GM23338 (cell line): ENCODE results near the gene CCDC138.

Experiments used
- CREB1 ChIP-seq: fragments of 250-450 bp; sonication (Bioruptor Pico); IDR thresholded peaks from 2 replicates; pipeline ENCODE4 v1.5.0; 2020; ENCODE audit warnings: low read depth, mild to moderate bottlenecking, moderate library complexity
- CTCF ChIP-seq, 2 experiments: fragments of 200-600 bp in 1 of 2; sonication (generic) in 1 of 2; conservative IDR thresholded peaks; 2 replicates each; pipeline versions ENCODE4 v1.5.1 to v1.6.1; 2016 to 2017; ENCODE audit warnings: antibody characterized with exemption in 2 of 2, low read depth in 2 of 2, mild to moderate bottlenecking in 2 of 2, moderate library complexity in 1 of 2
- EZH2 ChIP-seq: fragments of 200-600 bp; sonication (generic); IDR thresholded peaks from one replicate; pipeline ENCODE4 v1.8.0; 2017; ENCODE audit warnings: antibody characterized with exemption, mild to moderate bottlenecking, low read depth; ENCODE audit not compliant: unreplicated experiment
- EZH2phosphoT487 ChIP-seq: fragments of 200-600 bp; sonication (generic); IDR thresholded peaks from one replicate; pipeline ENCODE4 v1.8.1; 2018; ENCODE audit warnings: antibody characterized with exemption; ENCODE audit not compliant: unreplicated experiment
- JUNB ChIP-seq: IDR thresholded peaks from one replicate; pipeline ENCODE4 v1.6.1; 2016; ENCODE audit warnings: antibody characterized with exemption; ENCODE audit not compliant: unreplicated experiment
- POLR2AphosphoS5 ChIP-seq: IDR thresholded peaks from 2 replicates; pipeline ENCODE4 v1.6.1; 2016; ENCODE audit warnings: antibody characterized with exemption, low read depth
- REST ChIP-seq: IDR thresholded peaks from one replicate; pipeline ENCODE4 v1.6.1; 2018; ENCODE audit warnings: antibody characterized with exemption; ENCODE audit not compliant: unreplicated experiment
- STAT1 ChIP-seq: IDR thresholded peaks from one replicate; pipeline ENCODE4 v1.6.1; 2016; ENCODE audit warnings: antibody characterized with exemption; ENCODE audit not compliant: unreplicated experiment
- ZNF114 ChIP-seq: fragments of 250-450 bp; sonication (Bioruptor Pico); IDR thresholded peaks from 2 replicates; pipeline ENCODE4 v1.5.0; 2020; ENCODE audit warnings: mild to moderate bottlenecking, moderate library complexity

- TF ChIP-seq CTCF (conservative IDR thresholded peaks at IDR 0.05; ENCODE audit: low read depth in 2 of 2) (no peak), EZH2 (no peak), EZH2phosphoT487 (no peak), POLR2AphosphoS5 (no peak), ZNF114 (CRISPR knock-in tag) (no peak), REST (no peak), STAT1 (no peak), JUNB (no peak), CREB1 (CRISPR knock-in tag) (no peak)
Measured at GRCh38 chr2:108834620-108835019, 48.0 kb downstream of the CCDC138 start.
